CD4-positive, alpha-beta T cell (primary cell): ENCODE results near the gene FCAR. TPM values are rescaled to one million over a fixed set of nuclear protein-coding genes. Genes with fewer than 3 reads are reported as not detected.

Source experiments
- ATAC-seq: fragments of 200-7000 bp; cut with Tn5 transposase; one replicate; pipeline ENCODE4 v1.10.0; 2022; ENCODE audit warnings: mild to moderate bottlenecking; ENCODE audit not compliant: poor library complexity
- CTCF ChIA-PET: fragments of 350-600 bp; sonication (Branson Sonifier 250); formaldehyde crosslinking; loops from one replicate; lab custom pipeline; 2021; ENCODE audit warnings: antibody characterized with exemption, inconsistent platforms; lab: Charles Lee
- POLR2A ChIA-PET: fragments of 350-600 bp; sonication (Branson Sonifier 250); formaldehyde crosslinking; loops from one replicate; lab custom pipeline; 2021; ENCODE audit warnings: antibody characterized with exemption, inconsistent platforms; lab: Charles Lee
- DNase-seq, 14 experiments: peaks; one replicate each; pipeline ENCODE4 v3.0.0-alpha.2; 2013 to 2020; ENCODE audit warnings: mixed read lengths in 2 of 14
- H3K27ac ChIP-seq, 2 donors: one replicate each; pipeline versions ENCODE4 v1.5.1 to v1.7.0; 2013; ENCODE audit warnings: low read length in 2 of 2, low read depth in 1 of 2, mild to moderate bottlenecking in 1 of 2
- H3K27me3 ChIP-seq, 2 experiments: 1 replicate in 1 of 2; 2 replicates in 1 of 2; pipeline versions ENCODE4 v1.6.1 to v1.7.0; 2013; ENCODE audit warnings: low read length in 2 of 2, control low read depth in 1 of 2, mild to moderate bottlenecking in 1 of 2, moderate library complexity in 1 of 2; ENCODE audit not compliant: insufficient read depth in 2 of 2, control insufficient read depth in 1 of 2
- H3K36me3 ChIP-seq: one replicate; pipeline ENCODE4 v1.6.1; 2013; ENCODE audit warnings: low read length, control low read depth; ENCODE audit not compliant: insufficient read depth
- H3K4me1 ChIP-seq: one replicate; pipeline ENCODE4 v1.6.1; 2013; ENCODE audit warnings: low read length, control low read depth; ENCODE audit not compliant: insufficient read depth
- H3K4me3 ChIP-seq: one replicate; pipeline ENCODE4 v1.5.1; 2013; ENCODE audit warnings: mild to moderate bottlenecking, low read length, moderate library complexity
- H3K9me3 ChIP-seq, 2 experiments: 1 replicate in 1 of 2; 2 replicates in 1 of 2; pipeline versions ENCODE4 v1.6.1 to v1.7.0; 2013; ENCODE audit warnings: low read length in 2 of 2, mild to moderate bottlenecking in 2 of 2, control low read depth in 1 of 2, moderate library complexity in 1 of 2; ENCODE audit not compliant: control insufficient read depth in 1 of 2, insufficient read depth in 1 of 2
- H3K27ac Mint-ChIP-seq: one replicate; pipeline ENCODE4 v1.8.0; 2020; ENCODE audit warnings: mixed read lengths
- H3K27me3 Mint-ChIP-seq: one replicate; pipeline ENCODE4 v1.8.0; 2021; ENCODE audit warnings: mixed read lengths
- H3K36me3 Mint-ChIP-seq: one replicate; pipeline ENCODE4 v1.8.0; 2021; ENCODE audit warnings: low read depth, mixed read lengths
- H3K4me1 Mint-ChIP-seq: one replicate; pipeline ENCODE4 v1.8.0; 2021; ENCODE audit warnings: low read depth, mixed read lengths
- H3K4me3 Mint-ChIP-seq: one replicate; pipeline ENCODE4 v1.8.0; 2020; ENCODE audit warnings: mild to moderate bottlenecking, mixed read lengths
- H3K9me3 Mint-ChIP-seq: one replicate; pipeline ENCODE4 v1.8.0; 2020; ENCODE audit warnings: mixed read lengths
- intact Hi-C, 2 experiments: fragments of 100-400 bp; cut with DNase I in 1 of 2; cut with micrococcal nuclease in 1 of 2; formaldehyde crosslinking; loops; one replicate each; pipeline versions ENCODE4 v1.15.1 to v1.9.0; 2023 to 2025; cut with DNase I, micrococcal nuclease
- total RNA-seq, 174 experiments: library from RNA in 2 of 174; stranded (reverse) in 2 of 174; gene quantifications; one replicate each; pipeline ENCODE4 v1.2.3 and lab custom pipeline; 2021 to 2026
- TF ChIP-seq, protein P1 (sequence below): fragments of 200-600 bp; IDR thresholded peaks from one replicate; pipeline ENCODE4 v1.8.0; 2022; ENCODE audit warnings: antibody characterized with exemption, mild to moderate bottlenecking

Gene FCAR
- total RNA-seq, 2 experiments from 2014 or later = 0.96 to 1.4 TPM

DNA sequence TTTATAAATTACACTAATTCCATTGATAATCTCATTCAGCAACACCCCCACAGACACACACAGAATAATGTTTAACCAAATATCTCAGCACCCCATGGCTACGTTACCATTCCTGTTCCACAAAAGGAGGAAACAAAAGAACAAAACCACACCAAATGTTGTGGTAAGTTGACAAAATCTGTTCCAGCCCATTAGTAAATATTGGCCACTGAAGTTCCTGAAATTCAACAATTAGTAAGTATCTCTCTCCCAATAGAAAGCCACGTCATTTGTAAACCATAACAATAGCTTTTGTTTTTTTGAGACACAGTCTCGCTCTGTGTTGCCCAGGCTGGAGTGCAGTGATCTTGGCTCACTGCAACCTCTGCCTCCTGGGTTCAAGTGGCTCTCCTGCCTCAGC lies 2.3 kb upstream of the FCAR start:
- ChIA-PET CTCF (no interaction called here), POLR2A (no interaction called here)
- Histone ChIP-seq H3K4me1 (no peaks in the 10 kb centered on the region), H3K27me3 (no peaks in the 10 kb centered on the region), H3K4me3 (no peak overlapping the region), H3K36me3 (no peaks in the 10 kb centered on the region), H3K27ac (no peak overlapping the region), H3K9me3 (no peaks in the 10 kb centered on the region)
- intact Hi-C loops = no loop called here
- H3K9me3 Mint-ChIP-seq = no peaks in the 10 kb centered on the region
- no peak overlapping the region for H3K4me3 Mint-ChIP-seq
- TF ChIP-seq, protein P1, sequence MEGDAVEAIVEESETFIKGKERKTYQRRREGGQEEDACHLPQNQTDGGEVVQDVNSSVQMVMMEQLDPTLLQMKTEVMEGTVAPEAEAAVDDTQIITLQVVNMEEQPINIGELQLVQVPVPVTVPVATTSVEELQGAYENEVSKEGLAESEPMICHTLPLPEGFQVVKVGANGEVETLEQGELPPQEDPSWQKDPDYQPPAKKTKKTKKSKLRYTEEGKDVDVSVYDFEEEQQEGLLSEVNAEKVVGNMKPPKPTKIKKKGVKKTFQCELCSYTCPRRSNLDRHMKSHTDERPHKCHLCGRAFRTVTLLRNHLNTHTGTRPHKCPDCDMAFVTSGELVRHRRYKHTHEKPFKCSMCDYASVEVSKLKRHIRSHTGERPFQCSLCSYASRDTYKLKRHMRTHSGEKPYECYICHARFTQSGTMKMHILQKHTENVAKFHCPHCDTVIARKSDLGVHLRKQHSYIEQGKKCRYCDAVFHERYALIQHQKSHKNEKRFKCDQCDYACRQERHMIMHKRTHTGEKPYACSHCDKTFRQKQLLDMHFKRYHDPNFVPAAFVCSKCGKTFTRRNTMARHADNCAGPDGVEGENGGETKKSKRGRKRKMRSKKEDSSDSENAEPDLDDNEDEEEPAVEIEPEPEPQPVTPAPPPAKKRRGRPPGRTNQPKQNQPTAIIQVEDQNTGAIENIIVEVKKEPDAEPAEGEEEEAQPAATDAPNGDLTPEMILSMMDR = no peak
- no peak for DNase-seq
- no peak for ATAC-seq
- H3K36me3 Mint-ChIP-seq = no peaks in the 10 kb centered on the region
- H3K27ac Mint-ChIP-seq = no peak overlapping the region
- H3K27me3 Mint-ChIP-seq = peaks cover 31% of the 10 kb centered on the region
- H3K4me1 Mint-ChIP-seq = no peaks in the 10 kb centered on the region

DNA sequence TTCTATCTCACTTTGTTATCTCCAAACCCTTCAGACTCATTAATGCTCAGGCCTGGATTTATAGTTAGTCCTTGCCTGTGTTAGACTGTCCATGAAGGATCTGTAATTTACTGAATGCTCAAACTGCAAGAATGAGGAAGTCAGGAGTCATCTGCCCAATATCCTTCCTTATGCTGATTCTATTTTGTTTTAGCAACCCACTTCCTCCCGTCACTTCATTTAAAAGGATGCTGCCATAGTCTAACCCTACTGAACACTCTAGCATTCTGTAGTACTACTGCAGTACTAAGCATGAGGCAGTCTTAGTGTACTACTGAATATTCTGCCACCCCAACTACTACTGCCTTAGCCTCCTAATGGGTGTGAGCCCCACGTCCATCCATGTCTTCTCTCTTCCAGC lies 1.5 kb downstream of the FCAR start:
- peaks cover 27% of the 10 kb centered on the region for H3K27me3 Mint-ChIP-seq
- H3K9me3 Mint-ChIP-seq = no peaks in the 10 kb centered on the region
- Histone ChIP-seq H3K27me3 (peaks cover 0 to under 1% of the 10 kb centered on the region in 2 experiments), H3K4me1 (no peaks in the 10 kb centered on the region), H3K9me3 (no peaks in the 10 kb centered on the region), H3K27ac (no peak overlapping the region), H3K36me3 (no peaks in the 10 kb centered on the region), H3K4me3 (no peak overlapping the region)
- DNase-seq = peak in 2 of 14 experiments; percentile 25 to 37
- TF ChIP-seq, protein P1 = no peak
- ChIA-PET POLR2A (no interaction called here), CTCF (no interaction called here)
- no peak overlapping the region for H3K27ac Mint-ChIP-seq
- no peaks in the 10 kb centered on the region for H3K36me3 Mint-ChIP-seq
- intact Hi-C loops = no loop called here
- no peak for ATAC-seq
- no peak overlapping the region for H3K4me3 Mint-ChIP-seq
- no peaks in the 10 kb centered on the region for H3K4me1 Mint-ChIP-seq

DNA sequence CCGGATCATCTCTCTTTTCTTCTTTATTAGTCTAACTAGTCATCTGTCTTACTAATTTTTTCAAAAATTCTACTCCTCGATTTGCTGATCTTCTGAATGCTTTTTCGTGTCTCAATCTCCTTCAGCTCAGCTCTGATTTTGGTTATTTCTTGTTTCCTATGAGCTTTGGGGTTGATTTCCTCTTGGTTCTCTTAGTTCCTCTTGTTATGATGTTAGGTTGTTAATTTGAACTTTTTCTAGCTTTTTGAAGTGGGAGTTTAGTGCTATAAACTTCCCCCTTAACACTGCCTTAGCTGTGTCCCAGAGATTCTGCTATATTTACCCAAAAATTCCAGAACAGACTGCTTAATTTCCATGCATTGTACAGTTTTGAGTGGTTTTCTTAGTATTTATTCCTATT lies 3.4 kb downstream of the FCAR start:
- CTCF ChIA-PET = no interaction called here
- no peaks in the 10 kb centered on the region for H3K4me1 ChIP-seq
- H3K27me3 Mint-ChIP-seq = peaks cover 29% of the 10 kb centered on the region

More for the DNA sequence above, 3.4 kb downstream of the FCAR start:
- peaks cover 10 to 14% of the 10 kb centered on the region in 2 experiments for H3K27me3 ChIP-seq
- Mint-ChIP-seq H3K27ac (no peak overlapping the region), H3K9me3 (no peaks in the 10 kb centered on the region), H3K4me3 (no peak overlapping the region), H3K36me3 (no peaks in the 10 kb centered on the region), H3K4me1 (no peaks in the 10 kb centered on the region)
- TF ChIP-seq, protein P1 = no peak
- H3K36me3 ChIP-seq = no peaks in the 10 kb centered on the region
- no peak for ATAC-seq
- no peak overlapping the region for H3K27ac ChIP-seq
- H3K4me3 ChIP-seq = no peak overlapping the region
- peaks cover 0 to 14% of the 10 kb centered on the region in 2 experiments for H3K9me3 ChIP-seq
- DNase-seq = no peak
- intact Hi-C loops = no loop called here
- POLR2A ChIA-PET = no interaction called here
